Activated T-cell treated with anti-CD3 and anti-CD28 coated beads for 4 hours (primary cell): ENCODE data around the gene WDR7.

ENCODE experiments used
- DNase-seq: peaks from one replicate; pipeline ENCODE4 v3.0.0-alpha.2; 2020

WDR7 gene

GRCh38 chr18:56723706-56724105, 72.5 kb downstream of the WDR7 start:
- no peak for DNase-seq

GRCh38 chr18:56726906-56727305, 75.7 kb downstream of the WDR7 start:
- DNase-seq, result no peak

GRCh38 chr18:56727399-56727798, 76.2 kb downstream of the WDR7 start:
- DNase-seq, result no peak

GRCh38 chr18:56728741-56729140, 77.6 kb downstream of the WDR7 start:
- no peak for DNase-seq

GRCh38 chr18:56738184-56738583, 87.0 kb downstream of the WDR7 start:
- no peak for DNase-seq

- DNase-seq, result no peak
Measured at GRCh38 chr18:56739731-56740130, 88.6 kb downstream of the WDR7 start.

GRCh38 chr18:56740645-56741044, 89.5 kb downstream of the WDR7 start:
- DNase-seq, result no peak

- DNase-seq, result no peak
Measured at GRCh38 chr18:56741685-56742084, 90.5 kb downstream of the WDR7 start.

GRCh38 chr18:56743115-56743514, 92.0 kb downstream of the WDR7 start:
- DNase-seq, result no peak

GRCh38 chr18:56747032-56747658, 96.0 kb downstream of the WDR7 start:
- no peak for DNase-seq

- DNase-seq, result no peak
Measured at GRCh38 chr18:56747857-56748256, 96.7 kb downstream of the WDR7 start.

GRCh38 chr18:56748698-56749268, 97.6 kb downstream of the WDR7 start:
- no peak for DNase-seq

- DNase-seq, result no peak
Measured at GRCh38 chr18:56756966-56757365, 105.8 kb downstream of the WDR7 start.

GRCh38 chr18:56770097-56770496, 118.9 kb downstream of the WDR7 start:
- no peak for DNase-seq

GRCh38 chr18:56770873-56771272, 119.7 kb downstream of the WDR7 start:
- no peak for DNase-seq

- no peak for DNase-seq
Measured at GRCh38 chr18:56775701-56776100, 124.5 kb downstream of the WDR7 start.

GRCh38 chr18:56787390-56787789, 136.2 kb downstream of the WDR7 start:
- DNase-seq, result no peak

- DNase-seq, result no peak
Measured at GRCh38 chr18:56789004-56789888, 138.1 kb downstream of the WDR7 start.

GRCh38 chr18:56789889-56790180, 138.7 kb downstream of the WDR7 start:
- DNase-seq, result no peak

GRCh38 chr18:56795381-56795780, 144.2 kb downstream of the WDR7 start:
- DNase-seq, result no peak

GRCh38 chr18:56799756-56800155, 148.6 kb downstream of the WDR7 start:
- DNase-seq, result no peak

- DNase-seq, result no peak
Measured at GRCh38 chr18:56803051-56803450, 151.9 kb downstream of the WDR7 start.

GRCh38 chr18:56804395-56804794, 153.2 kb downstream of the WDR7 start:
- no peak for DNase-seq

GRCh38 chr18:56807901-56808300, 156.7 kb downstream of the WDR7 start:
- DNase-seq, result no peak
